HUES64 (cell line): Measurements from ENCODE around the gene TBCCD1.

Source experiments
- H3K27ac ChIP-seq: 2 replicates; pipeline ENCODE4 v1.7.0; 2013; ENCODE audit warnings: low read depth, low read length, inconsistent platforms
- H3K27me3 ChIP-seq: 2 replicates; pipeline ENCODE4 v1.6.1; 2013; ENCODE audit warnings: mild to moderate bottlenecking, low read length; ENCODE audit not compliant: insufficient read depth
- H3K36me3 ChIP-seq: 2 replicates; pipeline ENCODE4 v1.6.1; 2013; ENCODE audit warnings: mild to moderate bottlenecking, low read length; ENCODE audit not compliant: insufficient read depth
- H3K4me1 ChIP-seq: 2 replicates; pipeline ENCODE4 v1.6.1; 2013; ENCODE audit warnings: mild to moderate bottlenecking, low read length, moderate library complexity; ENCODE audit not compliant: insufficient read depth
- H3K4me3 ChIP-seq: 2 replicates; pipeline ENCODE4 v1.5.1; 2013; ENCODE audit warnings: mild to moderate bottlenecking, low read length, moderate library complexity
- H3K9ac ChIP-seq: 2 replicates; pipeline ENCODE4 v1.6.1; 2013; ENCODE audit warnings: mild to moderate bottlenecking, low read depth, low read length
- H3K9me3 ChIP-seq: 2 replicates; pipeline ENCODE4 v1.6.1; 2013; ENCODE audit warnings: low read depth, low read length; ENCODE audit not compliant: insufficient read depth
- WGBS: fragments of 150-250, 120-280 bp; methylation state at CpG from one replicate; pipeline ENCODE4 v1.1.7; 2013; ENCODE audit warnings: missing lambda C conversion rate; 5-methylcytosine and 5-hydroxymethylcytosine counted together

TBCCD1 gene

DNA sequence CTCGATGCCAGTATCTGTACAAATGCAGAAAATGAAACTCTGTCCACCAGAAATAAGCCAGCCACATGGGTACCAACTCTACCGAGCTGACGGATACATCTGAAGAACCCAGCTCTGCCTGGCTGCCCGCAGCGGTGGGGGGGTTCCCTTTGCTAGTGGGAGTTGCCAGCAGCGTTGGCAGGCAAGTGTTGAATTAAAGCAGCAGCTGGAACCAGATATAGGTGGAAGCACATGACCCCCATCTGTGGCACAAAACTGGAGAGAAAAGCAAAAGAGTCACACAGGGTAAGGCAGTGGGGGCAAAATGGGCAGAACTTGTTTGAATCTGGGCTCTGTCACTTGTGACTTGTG, 40.9 kb downstream of the TBCCD1 start:
- Histone ChIP-seq H3K27me3 (no peaks in the 10 kb centered on the region), H3K9ac (no peak overlapping the region), H3K9me3 (no peaks in the 10 kb centered on the region), H3K27ac (no peak overlapping the region), H3K36me3 (no peaks in the 10 kb centered on the region), H3K4me1 (peaks cover 9% of the 10 kb centered on the region), H3K4me3 (no peak overlapping the region)
- 94% methylated on average over 6 of the region's 6 CpGs for WGBS

GRCh38 chr3:186525369-186526255, 41.5 kb downstream of the TBCCD1 start:
- no peaks in the 10 kb centered on the region for H3K27me3 ChIP-seq
- H3K4me1 ChIP-seq = peaks cover 4% of the 10 kb centered on the region
- 83% methylated on average over 8 of the region's 9 CpGs for WGBS
- no peak overlapping the region for H3K9ac ChIP-seq
- no peaks in the 10 kb centered on the region for H3K9me3 ChIP-seq
- H3K36me3 ChIP-seq = no peaks in the 10 kb centered on the region
- H3K4me3 ChIP-seq = no peak overlapping the region
- no peak overlapping the region for H3K27ac ChIP-seq

DNA sequence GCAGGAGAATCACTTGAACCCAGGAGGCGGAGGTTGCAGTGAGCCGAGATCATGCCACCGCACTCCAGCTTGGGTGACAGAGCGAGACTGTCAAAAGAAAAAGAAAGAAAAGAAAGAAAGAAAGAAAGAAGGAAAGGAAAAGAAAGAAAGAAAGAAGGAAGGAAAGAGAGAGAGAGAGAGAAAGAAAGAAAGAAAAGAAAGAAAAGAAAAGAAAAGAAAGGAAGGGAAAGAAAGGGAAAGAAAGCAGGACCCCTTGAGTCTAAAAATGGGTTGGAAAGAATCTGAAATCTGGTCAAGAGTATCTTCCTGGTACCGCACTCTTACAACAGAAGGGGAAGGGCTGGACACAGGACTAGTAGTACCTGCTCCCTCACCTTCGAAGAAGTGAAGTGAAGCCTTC, 42.5 kb downstream of the TBCCD1 start:
- H3K4me1 ChIP-seq = no peaks in the 10 kb centered on the region
- no peak overlapping the region for H3K27ac ChIP-seq
- 94% methylated on average over 6 of the region's 6 CpGs for WGBS

DNA sequence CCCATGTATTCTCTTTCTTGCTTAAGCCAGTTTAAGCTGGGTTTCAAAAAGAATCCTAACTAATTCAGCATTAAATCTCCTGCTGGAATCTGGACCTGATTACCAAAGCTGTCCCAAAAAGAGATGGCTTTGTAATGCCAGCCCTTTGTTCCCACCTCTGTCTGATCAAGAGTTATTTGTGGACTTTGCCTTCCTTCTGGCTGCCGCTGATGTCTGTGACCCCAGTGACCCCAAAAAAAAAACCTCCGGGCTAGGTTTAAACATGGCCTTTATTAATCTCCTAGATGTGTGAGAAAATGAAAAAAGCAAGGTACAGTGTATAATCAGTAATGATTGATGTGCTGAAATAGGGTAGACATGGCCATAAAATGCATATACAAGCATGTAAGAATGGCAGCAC, 43.7 kb downstream of the TBCCD1 start:
- Histone ChIP-seq H3K4me3 (no peak overlapping the region), H3K4me1 (no peaks in the 10 kb centered on the region), H3K27ac (no peak overlapping the region), H3K36me3 (no peaks in the 10 kb centered on the region), H3K9ac (no peak overlapping the region), H3K9me3 (no peaks in the 10 kb centered on the region), H3K27me3 (no peaks in the 10 kb centered on the region)
- WGBS = 90% methylated on average over 2 of the region's 2 CpGs

More for the DNA sequence above, 42.5 kb downstream of the TBCCD1 start:
- H3K9ac ChIP-seq = no peak overlapping the region
- H3K4me3 ChIP-seq = no peak overlapping the region
- no peaks in the 10 kb centered on the region for H3K9me3 ChIP-seq
- H3K27me3 ChIP-seq = no peaks in the 10 kb centered on the region
- H3K36me3 ChIP-seq = no peaks in the 10 kb centered on the region

DNA sequence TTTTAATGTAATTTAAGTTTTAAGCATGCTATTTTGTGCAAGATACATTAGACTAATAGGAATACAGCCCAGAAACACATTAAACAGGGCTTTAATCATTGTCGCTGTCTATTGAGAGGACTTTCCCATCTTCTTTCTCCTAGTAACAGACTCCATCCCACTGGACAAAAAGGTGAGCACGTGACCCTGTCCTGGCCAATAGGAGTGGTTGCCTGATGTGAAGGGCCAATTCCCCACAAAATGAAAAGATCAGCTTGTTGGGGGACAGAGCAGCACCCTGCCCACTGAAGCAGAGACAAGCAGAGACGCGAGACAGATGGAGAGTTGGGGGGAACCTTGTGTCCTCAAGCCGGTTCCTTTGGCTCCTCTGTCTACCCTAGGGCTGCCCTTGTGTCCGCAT, 44.1 kb downstream of the TBCCD1 start:
- H3K4me1 ChIP-seq = no peaks in the 10 kb centered on the region
- H3K27me3 ChIP-seq = no peaks in the 10 kb centered on the region

GRCh38 chr3:186520957-186521842, 45.9 kb downstream of the TBCCD1 start:
- Histone ChIP-seq H3K4me3 (no peak overlapping the region), H3K4me1 (no peaks in the 10 kb centered on the region)
- WGBS = 90% methylated on average over 10 of the region's 10 CpGs

More for the DNA sequence above, 44.1 kb downstream of the TBCCD1 start:
- Histone ChIP-seq H3K9ac (no peak overlapping the region), H3K36me3 (no peaks in the 10 kb centered on the region), H3K27ac (no peak overlapping the region), H3K4me3 (no peak overlapping the region), H3K9me3 (no peaks in the 10 kb centered on the region)
- 97% methylated on average over 6 of the region's 6 CpGs for WGBS

DNA sequence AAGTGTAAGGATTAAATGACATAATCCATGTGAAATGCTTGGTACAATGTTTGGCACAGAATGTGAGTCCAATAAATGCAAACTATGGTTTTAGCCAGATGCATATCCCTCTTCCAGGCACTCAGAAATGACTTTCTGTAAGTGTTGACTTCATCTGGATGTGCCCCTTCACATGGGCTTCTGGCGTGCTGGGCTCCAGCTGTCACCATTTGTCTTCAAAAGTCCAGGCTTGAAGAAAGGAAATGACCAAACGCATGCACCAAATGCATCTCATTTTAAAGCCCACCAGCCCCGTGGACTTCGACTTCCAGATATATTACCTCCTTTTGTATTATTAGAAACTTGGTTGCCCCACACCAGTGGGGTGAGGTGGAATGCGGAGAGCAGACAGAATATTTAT, 46.7 kb downstream of the TBCCD1 start:
- Histone ChIP-seq H3K4me1 (no peaks in the 10 kb centered on the region), H3K27me3 (no peaks in the 10 kb centered on the region), H3K27ac (no peak overlapping the region), H3K9ac (no peak overlapping the region), H3K36me3 (no peaks in the 10 kb centered on the region), H3K4me3 (no peak overlapping the region), H3K9me3 (no peaks in the 10 kb centered on the region)
- 84% methylated on average over 3 of the region's 5 CpGs for WGBS

More at GRCh38 chr3:186520957-186521842, 45.9 kb downstream of the TBCCD1 start:
- Histone ChIP-seq H3K9ac (no peak overlapping the region), H3K27me3 (no peaks in the 10 kb centered on the region), H3K27ac (no peak overlapping the region), H3K36me3 (no peaks in the 10 kb centered on the region), H3K9me3 (no peaks in the 10 kb centered on the region)

GRCh38 chr3:186519021-186519658, 48.0 kb downstream of the TBCCD1 start:
- Histone ChIP-seq H3K36me3 (no peaks in the 10 kb centered on the region), H3K9me3 (no peaks in the 10 kb centered on the region), H3K4me1 (no peaks in the 10 kb centered on the region), H3K9ac (no peak overlapping the region), H3K4me3 (no peak overlapping the region), H3K27ac (no peak overlapping the region), H3K27me3 (no peaks in the 10 kb centered on the region)
- WGBS = 85% methylated on average over 6 of the region's 6 CpGs

- Histone ChIP-seq H3K9ac (no peak overlapping the region), H3K27ac (no peak overlapping the region), H3K36me3 (no peaks in the 10 kb centered on the region), H3K4me3 (no peak overlapping the region), H3K4me1 (no peaks in the 10 kb centered on the region), H3K9me3 (no peaks in the 10 kb centered on the region), H3K27me3 (no peaks in the 10 kb centered on the region)
- 92% methylated on average over 4 of the region's 4 CpGs for WGBS
Measured at GRCh38 chr3:186517218-186517617, 49.9 kb downstream of the TBCCD1 start.

GRCh38 chr3:186516646-186517045, 50.5 kb downstream of the TBCCD1 start:
- 98% methylated on average over 2 of the region's 2 CpGs for WGBS
- Histone ChIP-seq H3K4me3 (no peak overlapping the region), H3K9me3 (no peaks in the 10 kb centered on the region), H3K4me1 (no peaks in the 10 kb centered on the region), H3K27ac (no peak overlapping the region), H3K9ac (no peak overlapping the region), H3K36me3 (no peaks in the 10 kb centered on the region), H3K27me3 (no peaks in the 10 kb centered on the region)

- H3K36me3 ChIP-seq = no peaks in the 10 kb centered on the region
- no peaks in the 10 kb centered on the region for H3K27me3 ChIP-seq
- H3K4me1 ChIP-seq = no peaks in the 10 kb centered on the region
- no peak overlapping the region for H3K4me3 ChIP-seq
- H3K9me3 ChIP-seq = no peaks in the 10 kb centered on the region
- H3K9ac ChIP-seq = no peak overlapping the region
- no peak overlapping the region for H3K27ac ChIP-seq
- 84% methylated on average over 4 of the region's 4 CpGs for WGBS
Measured at GRCh38 chr3:186515125-186515524, 52.0 kb downstream of the TBCCD1 start.
